NCI-H524 treated with DMSO at 0.1 percent for 48 hours (cell line): Measurements from ENCODE around the gene MOK.

Source experiments
- DNase-seq: peaks from one replicate; lab custom pipeline; 2025; lab: John Stamatoyannopoulos, UW

MOK gene

DNA sequence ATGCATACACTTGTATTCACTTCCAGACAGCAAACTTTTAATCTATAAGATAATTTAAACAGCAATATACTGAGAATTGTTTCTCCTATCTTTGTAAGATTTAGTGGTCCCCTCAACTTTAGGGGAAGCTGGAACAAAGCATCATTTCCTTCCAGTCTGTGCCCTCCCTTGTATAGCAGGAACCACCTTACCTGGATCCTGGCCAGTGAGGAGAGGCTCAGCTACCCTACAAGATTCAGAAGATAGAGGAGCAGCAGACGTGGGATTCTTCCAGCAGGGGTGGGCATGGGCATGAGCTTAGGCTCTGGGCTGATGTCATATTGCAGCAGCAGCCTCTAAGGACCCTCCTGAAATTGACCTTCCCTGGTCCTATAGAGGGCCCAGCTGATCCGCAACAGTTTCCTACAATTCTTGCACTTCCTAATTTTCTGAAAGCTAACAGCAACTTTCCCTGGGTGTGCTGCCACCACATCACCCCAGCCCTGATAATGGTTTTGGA lies 21.3 kb downstream of the MOK start:
- DNase-seq: no peak

- DNase-seq: no peak
Observed at GRCh38 chr14:102282751-102283465, 22.1 kb downstream of the MOK start.

- DNase-seq: no peak
Observed at GRCh38 chr14:102280376-102280962, 24.5 kb downstream of the MOK start.

DNA sequence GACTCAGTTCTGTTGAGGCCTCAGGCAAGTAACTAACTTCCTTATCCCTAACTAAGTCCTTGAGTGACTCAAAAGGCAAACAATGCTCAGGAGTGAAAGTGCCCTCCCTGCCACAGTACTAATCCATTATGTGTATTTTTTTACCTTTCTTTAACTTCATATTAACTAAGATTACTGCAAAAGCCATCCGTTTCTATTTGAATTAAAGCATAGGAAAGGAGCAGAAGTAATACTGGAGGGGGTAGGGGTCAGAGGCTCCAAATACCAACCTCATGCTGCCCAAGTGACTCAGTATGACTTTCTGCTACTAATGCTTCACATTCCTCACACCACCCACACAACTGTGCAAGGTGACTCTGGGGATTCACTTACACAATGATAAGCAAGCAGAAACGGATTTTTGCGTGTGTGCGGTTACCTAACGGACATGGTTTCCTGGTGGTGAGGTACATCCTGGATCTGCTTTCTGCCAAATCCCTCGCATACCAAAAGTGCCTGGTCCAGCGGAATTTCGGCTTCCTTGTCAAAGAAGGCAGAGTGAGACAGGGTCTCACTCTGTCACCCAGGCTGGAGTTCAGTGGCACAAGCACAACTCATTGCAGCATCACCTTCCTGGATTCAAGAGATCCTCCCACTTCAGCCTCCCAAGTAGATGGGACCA lies 25.1 kb downstream of the MOK start:
- no peak for DNase-seq

DNA sequence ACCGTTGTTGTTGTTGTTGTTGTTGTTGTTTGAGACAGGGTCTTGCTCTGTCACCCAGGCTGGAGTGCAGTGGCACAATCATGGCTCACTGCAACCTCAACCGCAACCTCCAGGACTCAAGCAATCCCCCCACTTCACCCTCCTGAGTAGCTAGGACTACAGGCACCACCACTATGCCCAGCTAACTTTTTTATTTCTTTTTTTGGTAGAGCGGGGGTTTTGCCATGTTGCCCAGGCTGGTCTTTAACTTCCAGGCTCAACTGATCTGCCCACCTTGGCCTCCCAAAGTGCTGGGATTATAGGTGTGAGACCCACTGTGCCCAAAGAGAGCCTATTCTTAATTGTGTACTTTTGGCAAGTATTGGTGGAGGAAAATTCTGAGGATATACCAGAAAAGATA lies 25.7 kb downstream of the MOK start:
- no peak for DNase-seq

GRCh38 chr14:102278631-102278935 lies 26.4 kb downstream of the MOK start:
- DNase-seq: no peak

GRCh38 chr14:102277874-102278630 lies 26.9 kb downstream of the MOK start:
- peak; percentile 49 for DNase-seq

GRCh38 chr14:102275866-102276265 lies 29.1 kb downstream of the MOK start:
- DNase-seq: no peak

DNA sequence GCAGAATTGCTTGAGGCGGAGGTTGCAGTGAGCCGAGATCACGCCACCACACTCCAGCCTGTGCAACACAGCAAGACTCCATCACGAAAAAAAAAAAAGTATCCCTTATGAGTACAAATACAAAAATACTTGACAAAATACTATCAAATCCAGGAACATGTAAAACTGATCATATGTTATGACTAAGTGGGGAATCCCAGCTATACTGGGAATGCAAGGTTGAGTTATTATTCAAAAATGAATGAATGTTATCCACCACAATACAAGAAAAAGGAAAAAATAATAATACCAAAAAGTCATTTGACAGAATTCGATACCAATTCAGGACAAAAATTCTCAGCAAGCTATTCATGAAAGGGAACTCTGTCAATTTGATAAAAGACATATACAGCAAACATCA lies 32.6 kb downstream of the MOK start:
- DNase-seq: no peak

- no peak for DNase-seq
Observed at GRCh38 chr14:102264775-102265174, 40.2 kb downstream of the MOK start.

GRCh38 chr14:102264355-102264754 lies 40.6 kb downstream of the MOK start:
- no peak for DNase-seq

GRCh38 chr14:102262929-102263462 lies 42.0 kb downstream of the MOK start:
- DNase-seq: peak; percentile 49

DNA sequence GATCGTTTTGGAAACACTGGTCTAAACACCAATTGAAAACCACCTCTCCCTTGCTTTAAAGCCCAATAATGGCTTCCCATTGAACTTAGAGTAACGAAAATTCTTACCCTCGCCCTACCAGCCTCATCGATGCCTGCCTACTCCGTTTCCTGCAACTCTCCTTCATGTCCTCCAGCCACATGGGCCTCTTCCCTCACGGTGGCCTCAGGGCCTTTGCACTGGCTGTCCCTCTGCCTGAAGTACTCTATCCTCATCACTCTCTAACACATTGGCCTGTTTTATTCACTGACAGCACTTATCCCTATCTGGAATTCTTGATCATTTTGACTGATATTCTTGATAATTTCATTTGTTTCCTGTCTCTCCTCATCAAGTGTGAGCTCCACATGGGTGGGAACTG lies 46.8 kb downstream of the MOK start:
- no peak for DNase-seq

DNA sequence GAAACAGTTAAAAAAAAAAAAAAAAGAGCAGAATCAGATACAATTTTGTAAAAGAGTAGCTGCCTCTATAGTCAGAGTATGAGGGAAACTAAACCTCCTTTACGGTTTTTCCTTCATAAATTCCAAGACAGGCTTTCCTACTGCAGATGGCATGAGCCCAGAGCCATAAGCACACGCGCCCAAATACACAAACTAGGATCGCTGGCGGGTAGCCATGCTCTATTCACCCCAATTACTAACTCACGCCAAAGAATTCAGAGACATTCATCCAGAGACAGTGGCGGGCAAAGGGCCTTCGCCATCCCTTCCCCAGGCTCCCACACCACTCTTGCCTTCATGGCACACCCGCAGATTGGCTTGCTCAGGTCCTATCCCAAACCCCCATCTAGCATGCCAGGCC lies 48.2 kb downstream of the MOK start:
- no peak for DNase-seq

- no peak for DNase-seq
Observed at GRCh38 chr14:102255401-102256190, 49.4 kb downstream of the MOK start.

DNA sequence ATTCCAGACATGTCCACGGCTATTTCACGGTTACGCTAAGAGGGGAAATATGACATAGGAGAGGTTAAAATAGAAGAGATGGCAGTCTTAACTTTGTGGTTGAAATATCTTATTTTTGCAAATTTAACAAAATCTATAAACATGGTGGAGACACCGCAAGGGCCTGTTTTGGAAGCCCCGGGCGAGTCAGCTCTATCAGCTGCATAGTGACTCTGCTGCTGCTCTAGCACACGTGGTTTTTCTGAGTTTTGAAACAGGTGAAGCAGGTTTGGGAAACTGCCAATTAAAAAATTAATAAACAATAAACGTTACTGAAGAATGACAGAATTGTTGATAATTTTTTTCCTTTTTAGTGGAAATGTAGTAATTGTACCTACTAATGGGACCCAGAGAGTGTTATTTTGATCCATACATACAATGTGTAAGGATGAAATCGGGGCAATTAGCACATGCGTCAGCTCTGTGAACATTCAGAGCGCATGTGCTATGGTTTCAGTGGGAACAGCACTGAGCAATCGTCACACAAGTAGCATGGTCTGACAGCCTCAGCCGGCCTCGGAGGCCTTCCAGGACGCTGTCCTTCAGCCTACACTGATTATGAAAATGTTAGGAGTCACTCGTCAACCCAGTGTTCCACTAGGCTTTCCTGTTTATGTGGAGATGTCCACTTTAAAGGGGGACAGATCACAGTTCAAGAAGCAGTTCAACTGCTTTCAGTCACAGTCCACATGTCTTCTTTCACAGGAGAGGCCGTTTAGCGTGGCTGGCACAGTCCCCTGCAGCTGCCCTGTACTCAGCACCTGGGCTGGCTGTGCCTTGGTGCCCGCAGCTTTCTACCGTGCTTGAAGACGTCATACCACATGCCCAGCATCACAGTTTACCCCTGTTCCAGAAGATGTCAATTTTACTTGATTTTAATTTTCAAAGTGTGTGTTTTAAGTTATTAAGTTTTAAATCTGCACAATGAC lies 51.8 kb downstream of the MOK start:
- no peak for DNase-seq

- DNase-seq: no peak
Observed at GRCh38 chr14:102251161-102251560, 53.8 kb downstream of the MOK start.

DNA sequence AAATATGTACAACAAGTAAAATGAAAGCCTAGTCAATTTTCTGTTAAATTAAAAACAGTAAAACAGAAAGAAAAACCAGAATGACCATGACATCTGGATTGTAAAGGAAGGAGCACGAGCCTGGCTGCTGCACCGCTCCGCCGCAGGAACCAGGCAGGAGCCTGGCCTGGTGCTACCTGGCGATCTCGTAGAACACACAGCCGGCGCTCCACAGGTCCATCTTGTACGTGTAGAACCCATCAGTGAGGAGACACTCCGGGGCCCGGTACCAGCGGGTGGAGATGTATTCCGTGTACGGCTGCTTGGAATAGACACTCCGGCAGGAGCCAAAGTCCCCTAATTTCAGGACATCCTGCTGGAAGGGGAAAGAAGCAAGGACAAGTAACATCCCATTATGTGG lies 54.3 kb downstream of the MOK start:
- DNase-seq: no peak

- DNase-seq: no peak
Observed at GRCh38 chr14:102249981-102250380, 55.0 kb downstream of the MOK start.

GRCh38 chr14:102249041-102249440 lies 55.9 kb downstream of the MOK start:
- DNase-seq: no peak
